Esophagus muscularis mucosa (tissue), 4 donors: ENCODE results near the gene SFSWAP. TPM values are rescaled to one million over a fixed set of nuclear protein-coding genes. Genes with fewer than 3 reads are reported as not detected.

Source experiments
- DNase-seq: peaks from one replicate; pipeline ENCODE4 v3.0.0-alpha.2; 2017; ENCODE audit errors: extremely low spot score
- H3K27ac ChIP-seq, 4 donors: fragments of 200-600 bp; sonication (generic); replicated peaks in 1 of 4; 1 replicate in 3 of 4; 2 replicates in 1 of 4; pipeline ENCODE4 v1.5.1; 2016 to 2019; ENCODE audit warnings: mild to moderate bottlenecking in 1 of 4
- H3K27me3 ChIP-seq, 4 donors: fragments of 200-600 bp; sonication (generic); one replicate each; pipeline versions ENCODE4 v1.5.1 to v1.6.0; 2016 to 2019
- H3K36me3 ChIP-seq, 4 donors: fragments of 200-600 bp; sonication (generic); one replicate each; pipeline ENCODE4 v1.5.1; 2016 to 2019
- H3K4me1 ChIP-seq, 4 donors: fragments of 200-600 bp; sonication (generic); one replicate each; pipeline ENCODE4 v1.5.1; 2016 to 2019
- H3K4me3 ChIP-seq, 4 donors: fragments of 200-600 bp; sonication (generic); 1 replicate in 2 of 4; 2 replicates in 2 of 4; pipeline ENCODE4 v1.5.1; 2016 to 2019; ENCODE audit warnings: mild to moderate bottlenecking in 4 of 4, moderate library complexity in 1 of 4
- H3K9me3 ChIP-seq, 4 donors: fragments of 200-600 bp; sonication (generic); 1 replicate in 3 of 4; 2 replicates in 1 of 4; pipeline ENCODE4 v1.5.1; 2016 to 2019
- CTCF ChIP-seq, 3 experiments: fragments of 200-600 bp in 2 of 3; fragments of 450-650 bp in 1 of 3; sonication (generic) in 2 of 3; IDR thresholded peaks; one replicate each; pipeline ENCODE4 v1.5.1; 2017 to 2019; ENCODE audit warnings: antibody characterized with exemption in 3 of 3, mild to moderate bottlenecking in 2 of 3, moderate library complexity in 1 of 3
- EP300 ChIP-seq: sonication (generic); formaldehyde crosslinking; IDR thresholded peaks from one replicate; pipeline ENCODE4 v1.6.1; 2017; ENCODE audit warnings: antibody characterized with exemption
- POLR2A ChIP-seq: fragments of 450-650 bp; IDR thresholded peaks from one replicate; pipeline ENCODE4 v1.6.1; 2017; ENCODE audit warnings: antibody characterized with exemption, moderate library complexity, mild to moderate bottlenecking, low read depth
- POLR2AphosphoS5 ChIP-seq, 2 donors: sonication (generic); formaldehyde crosslinking; IDR thresholded peaks; one replicate each; pipeline ENCODE4 v1.6.1; 2017; ENCODE audit warnings: antibody characterized with exemption in 2 of 2
- WGBS: methylation state at CpG from one replicate; pipeline ENCODE4 v1.1.5; 2018; 5-methylcytosine and 5-hydroxymethylcytosine counted together
- intact Hi-C: fragments of 100-400 bp; cut with DNase I; formaldehyde crosslinking; loops from one replicate; pipeline ENCODE4 v1.15.1; 2023
- total RNA-seq, 4 donors: library from RNA; depleted of rRNA; stranded (reverse); fragments of >200 nt; gene quantifications; one replicate each; pipeline versions ENCODE4 v1.1.0 to v1.2.1, GENCODE V29; 2016

Gene SFSWAP
- total RNA-seq, 4 donors from 2014 or later = 21.7 to 28.2 (median 25.0) TPM

DNA sequence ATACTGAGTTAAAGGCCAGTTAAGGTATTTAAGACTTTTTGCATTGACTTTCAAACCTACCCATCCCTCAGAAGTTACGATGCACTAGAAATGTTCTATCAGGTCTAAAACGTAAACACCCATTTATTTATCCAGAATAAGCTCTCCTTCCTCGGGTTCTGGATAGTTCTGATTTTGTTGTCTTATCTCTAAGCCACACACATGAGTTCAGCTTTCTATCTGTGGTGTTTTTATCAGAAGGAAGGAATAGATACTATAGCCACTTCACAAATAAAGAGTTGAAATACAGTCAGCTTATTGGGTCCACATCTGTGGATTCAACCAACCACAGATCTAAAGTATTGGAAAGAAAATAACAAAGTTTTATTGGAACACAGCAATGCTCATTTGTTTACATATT is 5.4 kb downstream of the SFSWAP start:
- intact Hi-C loops = no loop called here
- no peak for DNase-seq
- no peaks in the 10 kb centered on the region for H3K9me3 ChIP-seq
- WGBS = 88% methylated on average over 3 of the region's 3 CpGs
- H3K27ac ChIP-seq = no peak overlapping the region
- no peak overlapping the region for H3K4me3 ChIP-seq
- peaks cover 59 to 81% (median 73%) of the 10 kb centered on the region in 4 donors for H3K36me3 ChIP-seq
- TF ChIP-seq POLR2A (no peak), EP300 (no peak), POLR2AphosphoS5 (IDR thresholded peaks at IDR 0.05) (no peak), CTCF (IDR thresholded peaks at IDR 0.05) (no peak)
- H3K27me3 ChIP-seq = no peaks in the 10 kb centered on the region
- H3K4me1 ChIP-seq = peaks cover 15 to 22% (median 19%) of the 10 kb centered on the region in 4 donors

DNA sequence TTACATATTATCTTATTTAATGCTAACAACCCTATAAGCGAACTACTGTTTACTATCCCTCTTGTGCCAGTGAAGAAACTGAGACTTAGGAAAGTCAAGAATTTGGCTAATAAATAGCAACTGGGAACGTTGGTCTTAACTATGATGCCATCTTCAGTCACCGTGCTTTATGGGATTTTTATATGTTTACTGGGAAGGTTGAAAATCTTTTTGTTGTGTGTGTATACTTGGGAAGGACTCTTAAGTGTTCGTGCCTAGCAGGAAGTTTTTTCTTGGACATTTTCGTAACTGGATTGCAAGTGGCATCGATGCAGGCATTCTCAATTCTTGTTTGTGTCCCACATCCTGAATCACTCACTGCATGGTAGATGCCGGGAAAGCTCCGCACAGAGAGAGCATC is 9.4 kb downstream of the SFSWAP start:
- H3K27ac ChIP-seq = no peak overlapping the region
- no peak overlapping the region for H3K4me3 ChIP-seq
- TF ChIP-seq POLR2AphosphoS5 (IDR thresholded peaks at IDR 0.05) = no peak
- no peak for TF ChIP-seq POLR2A
- no peak for TF ChIP-seq CTCF (IDR thresholded peaks at IDR 0.05)
- TF ChIP-seq EP300 = no peak
- no peaks in the 10 kb centered on the region for H3K27me3 ChIP-seq
- WGBS = 91% methylated on average over 8 of the region's 8 CpGs
- peaks cover 0 to 8% (median 3%) of the 10 kb centered on the region in 4 donors for H3K4me1 ChIP-seq
- no peaks in the 10 kb centered on the region for H3K9me3 ChIP-seq
- peaks cover 62 to 92% (median 86%) of the 10 kb centered on the region in 4 donors for H3K36me3 ChIP-seq
- intact Hi-C loops = no loop called here
- DNase-seq = no peak

- Histone ChIP-seq H3K4me1 (peaks cover 0 to 8% (median 3%) of the 10 kb centered on the region in 4 donors), H3K27me3 (no peaks in the 10 kb centered on the region), H3K36me3 (peaks cover 58 to 92% (median 86%) of the 10 kb centered on the region in 4 donors), H3K4me3 (no peak overlapping the region), H3K27ac (no peak overlapping the region), H3K9me3 (no peaks in the 10 kb centered on the region)
- WGBS = 79% methylated on average over 7 of the region's 7 CpGs
- intact Hi-C loops = no loop called here
- DNase-seq = no peak
- TF ChIP-seq POLR2A = no peak
- no peak for TF ChIP-seq CTCF (IDR thresholded peaks at IDR 0.05)
- TF ChIP-seq EP300 = no peak
- no peak for TF ChIP-seq POLR2AphosphoS5 (IDR thresholded peaks at IDR 0.05)
These were observed 10.0 kb downstream of the SFSWAP start for GRCh38 chr12:131720921-131721320.

DNA sequence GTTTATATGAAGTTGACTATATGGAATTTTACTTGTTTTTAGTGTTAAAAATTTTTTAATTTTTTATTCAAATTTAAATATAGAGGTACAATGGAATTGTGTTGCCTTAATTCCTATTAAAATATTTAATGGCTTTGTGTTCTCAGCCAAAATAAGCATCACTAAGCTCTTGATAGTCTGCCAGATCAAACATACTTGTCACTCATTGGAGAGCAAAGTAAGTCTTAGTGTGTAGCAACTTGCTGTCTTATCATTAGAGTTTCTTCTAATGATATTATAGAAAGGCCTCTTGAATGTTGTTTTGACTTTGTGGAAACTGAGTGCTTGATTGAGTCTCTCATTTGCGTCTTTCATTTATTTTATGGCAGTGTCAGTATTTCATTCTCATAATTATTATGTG is 10.7 kb downstream of the SFSWAP start:
- H3K36me3 ChIP-seq = peaks cover 58 to 92% (median 86%) of the 10 kb centered on the region in 4 donors
- H3K9me3 ChIP-seq = no peaks in the 10 kb centered on the region
- H3K4me3 ChIP-seq = no peak overlapping the region
- WGBS = 84% methylated on average over 1 of the region's 1 CpG
- peaks cover 0 to 8% (median 3%) of the 10 kb centered on the region in 4 donors for H3K4me1 ChIP-seq
- no peak for DNase-seq
- no peaks in the 10 kb centered on the region for H3K27me3 ChIP-seq
- TF ChIP-seq EP300 (no peak), CTCF (IDR thresholded peaks at IDR 0.05) (no peak), POLR2AphosphoS5 (IDR thresholded peaks at IDR 0.05) (no peak), POLR2A (no peak)
- no peak overlapping the region for H3K27ac ChIP-seq
- intact Hi-C loops = no loop called here

- 46% methylated on average over 5 of the region's 5 CpGs for WGBS
- DNase-seq = no peak
- H3K36me3 ChIP-seq = peaks cover 72 to 92% (median 89%) of the 10 kb centered on the region in 4 donors
- H3K9me3 ChIP-seq = no peaks in the 10 kb centered on the region
- no peaks in the 10 kb centered on the region for H3K27me3 ChIP-seq
- peaks cover 0 to 8% (median 3%) of the 10 kb centered on the region in 4 donors for H3K4me1 ChIP-seq
- H3K27ac ChIP-seq = no peak overlapping the region
- H3K4me3 ChIP-seq = no peak overlapping the region
- intact Hi-C loops = no loop called here
- no peak for TF ChIP-seq POLR2A
- no peak for TF ChIP-seq EP300
- no peak for TF ChIP-seq CTCF (IDR thresholded peaks at IDR 0.05)
- no peak for TF ChIP-seq POLR2AphosphoS5 (IDR thresholded peaks at IDR 0.05)
These were observed 12.6 kb downstream of the SFSWAP start for GRCh38 chr12:131723532-131723931.
